ENCODE results near the gene MGRN1.

- TF ChIP-seq CTCF (IDR thresholded peaks at IDR 0.05) (no peak), POLR2A (IDR thresholded peaks at IDR 0.05) (no peak), POLR2AphosphoS5 (IDR thresholded peaks at IDR 0.05) (no peak)
Measured at GRCh38 chr16:4733211-4733742, 108.7 kb downstream of the MGRN1 start.
